ENCODE measurements around the gene NTNG1. TPM values are rescaled to one million over a fixed set of nuclear protein-coding genes. Genes with fewer than 3 reads are reported as not detected.

NTNG1 gene
- total RNA-seq, 4 donors from 2014 or later: 0.44 to 0.98 (median 0.51) TPM; not detected in 1

GRCh38 chr1:107464827-107465226 lies 324.0 kb downstream of the NTNG1 start:
- no peak for TF ChIP-seq CTCF (IDR thresholded peaks at IDR 0.05; ENCODE audit: low read depth)

GRCh38 chr1:107467286-107467685 lies 326.4 kb downstream of the NTNG1 start:
- TF ChIP-seq CTCF (IDR thresholded peaks at IDR 0.05; ENCODE audit: low read depth): no peak

- no peak for TF ChIP-seq CTCF (IDR thresholded peaks at IDR 0.05; ENCODE audit: low read depth)
Measured at GRCh38 chr1:107467811-107468210, 327.0 kb downstream of the NTNG1 start.

GRCh38 chr1:107473065-107473464 lies 332.2 kb downstream of the NTNG1 start:
- no peak for TF ChIP-seq CTCF (IDR thresholded peaks at IDR 0.05; ENCODE audit: low read depth)

- TF ChIP-seq CTCF (IDR thresholded peaks at IDR 0.05; ENCODE audit: low read depth): no peak
Measured at GRCh38 chr1:107474877-107475612, 334.2 kb downstream of the NTNG1 start.

- no peak for TF ChIP-seq CTCF (IDR thresholded peaks at IDR 0.05; ENCODE audit: low read depth)
Measured at GRCh38 chr1:107477233-107477632, 336.4 kb downstream of the NTNG1 start.

- no peak for TF ChIP-seq CTCF (IDR thresholded peaks at IDR 0.05; ENCODE audit: low read depth)
Measured at GRCh38 chr1:107479865-107480350, 339.1 kb downstream of the NTNG1 start.

Measured in subcutaneous adipose tissue (tissue), 4 donors.